ENCODE data around the gene TSPAN11.

The TSPAN11 gene

DNA sequence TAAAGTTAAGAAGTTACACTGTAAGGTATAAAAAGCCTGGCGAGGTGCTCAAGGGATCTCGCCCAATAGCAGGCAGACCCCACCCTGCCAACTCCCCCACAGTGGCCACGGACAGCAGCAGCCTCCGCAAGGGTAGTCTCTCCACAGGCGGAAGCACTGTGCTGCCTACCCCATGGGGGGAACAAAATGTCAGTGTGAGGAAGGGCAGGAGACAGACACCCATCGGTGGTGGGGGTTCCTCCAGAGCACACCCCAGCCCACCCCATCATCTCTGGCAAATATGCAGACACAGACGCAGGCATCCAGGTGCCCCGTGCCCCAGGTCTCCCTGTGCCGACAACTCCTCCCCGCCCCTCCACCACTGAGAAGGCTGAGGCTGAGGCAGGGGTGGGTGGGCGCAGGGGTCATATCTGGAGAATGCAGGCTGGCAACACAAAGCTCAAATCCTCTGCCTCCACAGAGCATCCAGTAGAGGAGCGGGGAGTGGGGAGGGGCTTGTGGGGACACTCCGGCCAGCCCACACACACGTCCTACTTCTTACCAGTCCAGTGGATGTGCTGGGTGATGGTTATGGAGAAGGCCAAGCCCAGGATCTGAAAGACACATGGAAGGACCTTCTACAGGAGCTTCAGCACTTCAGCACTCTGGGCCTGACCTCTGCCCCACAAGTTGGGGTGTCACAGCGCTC lies 78.9 kb downstream of the TSPAN11 start:
- no peaks in the 10 kb centered on the region for H3K27me3 ChIP-seq (ENCODE audit: insufficient read depth, low read length, poor library complexity, severe bottlenecking)
- no peaks in the 10 kb centered on the region for H3K4me1 ChIP-seq (ENCODE audit: insufficient read depth, low read length, poor library complexity, severe bottlenecking)
- H3K9me2 ChIP-seq (replicated peaks; ENCODE audit: low read depth, low read length) = no peaks in the 10 kb centered on the region
- H3K36me3 ChIP-seq (ENCODE audit: insufficient read depth, low read length) = no peaks in the 10 kb centered on the region
- no peaks in the 10 kb centered on the region for H4K20me1 ChIP-seq (ENCODE audit: insufficient read depth, low read length, poor library complexity, severe bottlenecking)
- no peaks in the 10 kb centered on the region for H3K79me2 ChIP-seq (ENCODE audit: insufficient read depth, low read length)
- no peaks in the 10 kb centered on the region for H3K9me3 ChIP-seq (ENCODE audit: insufficient read depth, low read depth, low read length)
- no peak overlapping the region for H3K9ac ChIP-seq (ENCODE audit: low read depth, low read length, poor library complexity, severe bottlenecking)
- H3K4me3 ChIP-seq (ENCODE audit: low read length, poor library complexity, severe bottlenecking) = no peak overlapping the region
- H3K4me2 ChIP-seq (ENCODE audit: low read depth, low read length, poor library complexity, severe bottlenecking) = no peak overlapping the region
- H2AFZ ChIP-seq (ENCODE audit: low read length) = no peak overlapping the region
- TF ChIP-seq EZH2phosphoT487 (IDR thresholded peaks at IDR 0.05; ENCODE audit: borderline replicate concordance) = no peak
- TF ChIP-seq, protein P1, sequence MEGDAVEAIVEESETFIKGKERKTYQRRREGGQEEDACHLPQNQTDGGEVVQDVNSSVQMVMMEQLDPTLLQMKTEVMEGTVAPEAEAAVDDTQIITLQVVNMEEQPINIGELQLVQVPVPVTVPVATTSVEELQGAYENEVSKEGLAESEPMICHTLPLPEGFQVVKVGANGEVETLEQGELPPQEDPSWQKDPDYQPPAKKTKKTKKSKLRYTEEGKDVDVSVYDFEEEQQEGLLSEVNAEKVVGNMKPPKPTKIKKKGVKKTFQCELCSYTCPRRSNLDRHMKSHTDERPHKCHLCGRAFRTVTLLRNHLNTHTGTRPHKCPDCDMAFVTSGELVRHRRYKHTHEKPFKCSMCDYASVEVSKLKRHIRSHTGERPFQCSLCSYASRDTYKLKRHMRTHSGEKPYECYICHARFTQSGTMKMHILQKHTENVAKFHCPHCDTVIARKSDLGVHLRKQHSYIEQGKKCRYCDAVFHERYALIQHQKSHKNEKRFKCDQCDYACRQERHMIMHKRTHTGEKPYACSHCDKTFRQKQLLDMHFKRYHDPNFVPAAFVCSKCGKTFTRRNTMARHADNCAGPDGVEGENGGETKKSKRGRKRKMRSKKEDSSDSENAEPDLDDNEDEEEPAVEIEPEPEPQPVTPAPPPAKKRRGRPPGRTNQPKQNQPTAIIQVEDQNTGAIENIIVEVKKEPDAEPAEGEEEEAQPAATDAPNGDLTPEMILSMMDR (conservative IDR thresholded peaks at IDR 0.05; ENCODE audit: low read length) = no peak
- no peaks in the 10 kb centered on the region for H3F3A ChIP-seq (ENCODE audit: low read depth)

DNA sequence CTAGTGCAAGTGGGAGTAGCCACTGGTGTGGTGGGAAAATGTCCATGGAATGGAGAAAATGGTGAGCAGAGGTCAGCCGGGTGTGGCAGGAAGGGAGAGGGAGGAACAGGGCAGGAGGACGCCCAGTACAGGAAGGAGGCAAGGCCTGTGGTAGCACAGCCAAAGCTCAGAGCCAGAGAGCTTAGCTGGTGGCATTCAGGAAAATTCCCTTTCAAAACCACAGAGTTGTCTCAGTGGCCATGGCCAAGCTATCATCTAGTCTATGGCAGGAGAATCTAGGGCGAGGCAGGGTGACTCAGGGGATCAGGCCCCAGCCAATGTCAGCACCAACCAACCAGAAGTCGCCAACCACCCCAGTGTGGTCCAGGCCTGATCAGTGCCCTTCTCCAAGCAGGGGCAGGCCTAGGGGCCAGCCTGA lies 79.4 kb downstream of the TSPAN11 start:
- no peaks in the 10 kb centered on the region for H3K4me1 ChIP-seq (ENCODE audit: insufficient read depth, low read length, poor library complexity, severe bottlenecking)
- H4K20me1 ChIP-seq (ENCODE audit: insufficient read depth, low read length, poor library complexity, severe bottlenecking) = no peaks in the 10 kb centered on the region
- no peak overlapping the region for H3K4me3 ChIP-seq (ENCODE audit: low read length, poor library complexity, severe bottlenecking)
- H3K79me2 ChIP-seq (ENCODE audit: insufficient read depth, low read length) = no peaks in the 10 kb centered on the region
- no peaks in the 10 kb centered on the region for H3K9me3 ChIP-seq (ENCODE audit: insufficient read depth, low read depth, low read length)
- no peaks in the 10 kb centered on the region for H3K36me3 ChIP-seq (ENCODE audit: insufficient read depth, low read length)
- H2AFZ ChIP-seq (ENCODE audit: low read length) = no peak overlapping the region
- H3K27me3 ChIP-seq (ENCODE audit: insufficient read depth, low read length, poor library complexity, severe bottlenecking) = no peaks in the 10 kb centered on the region
- H3K4me2 ChIP-seq (ENCODE audit: low read depth, low read length, poor library complexity, severe bottlenecking) = no peak overlapping the region
- no peaks in the 10 kb centered on the region for H3K9me2 ChIP-seq (replicated peaks; ENCODE audit: low read depth, low read length)
- no peaks in the 10 kb centered on the region for H3F3A ChIP-seq (ENCODE audit: low read depth)
- TF ChIP-seq EZH2phosphoT487 (IDR thresholded peaks at IDR 0.05; ENCODE audit: borderline replicate concordance) = no peak
- TF ChIP-seq, protein P1 (conservative IDR thresholded peaks at IDR 0.05; ENCODE audit: low read length) = no peak
- no peak overlapping the region for H3K9ac ChIP-seq (ENCODE audit: low read depth, low read length, poor library complexity, severe bottlenecking)

DNA sequence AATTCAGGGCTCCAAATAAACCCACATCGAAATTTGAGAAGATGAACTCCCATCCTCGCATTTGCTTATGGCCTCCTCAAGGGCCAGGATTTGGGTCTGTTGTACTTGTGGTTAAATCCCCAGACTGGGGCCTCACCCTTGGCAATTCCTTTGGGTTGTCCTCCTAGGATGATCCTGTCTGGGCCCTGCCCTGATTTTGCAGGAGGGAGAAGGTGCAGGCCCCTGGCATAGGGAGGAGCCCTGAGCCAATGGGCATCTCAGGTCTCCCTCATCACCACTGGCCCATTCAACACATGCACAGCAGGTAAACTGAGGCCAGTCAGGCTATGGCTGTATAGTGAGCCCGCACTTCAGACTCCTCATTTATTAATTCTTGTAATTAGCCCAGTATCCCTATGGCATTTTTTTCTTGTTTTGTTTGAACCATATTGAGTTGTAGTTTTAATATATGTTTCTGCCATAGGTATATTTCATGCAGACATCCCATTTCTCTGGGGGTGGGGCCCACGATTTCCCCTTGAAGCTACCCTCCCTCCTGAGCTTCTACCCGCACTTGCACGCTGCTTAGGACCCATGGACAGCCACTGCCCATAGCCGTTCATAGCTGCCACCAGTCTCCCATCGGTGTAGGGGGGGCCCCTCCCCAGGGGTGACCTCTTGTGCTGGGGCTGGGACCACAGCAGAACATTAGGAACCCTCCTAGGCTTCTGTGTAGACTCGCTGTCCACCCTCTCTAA lies 80.0 kb downstream of the TSPAN11 start:
- Histone ChIP-seq H3K9me3 (ENCODE audit: insufficient read depth, low read depth, low read length) (no peaks in the 10 kb centered on the region), H4K20me1 (ENCODE audit: insufficient read depth, low read length, poor library complexity, severe bottlenecking) (no peaks in the 10 kb centered on the region), H3K9ac (ENCODE audit: low read depth, low read length, poor library complexity, severe bottlenecking) (no peak overlapping the region), H3K79me2 (ENCODE audit: insufficient read depth, low read length) (no peaks in the 10 kb centered on the region), H3K9me2 (replicated peaks; ENCODE audit: low read depth, low read length) (no peaks in the 10 kb centered on the region), H3K36me3 (ENCODE audit: insufficient read depth, low read length) (no peaks in the 10 kb centered on the region), H3K27me3 (ENCODE audit: insufficient read depth, low read length, poor library complexity, severe bottlenecking) (no peaks in the 10 kb centered on the region), H2AFZ (ENCODE audit: low read length) (no peak overlapping the region), H3K4me1 (ENCODE audit: insufficient read depth, low read length, poor library complexity, severe bottlenecking) (no peaks in the 10 kb centered on the region), H3K4me3 (ENCODE audit: low read length, poor library complexity, severe bottlenecking) (no peak overlapping the region), H3F3A (ENCODE audit: low read depth) (no peaks in the 10 kb centered on the region), H3K4me2 (ENCODE audit: low read depth, low read length, poor library complexity, severe bottlenecking) (no peak overlapping the region)
- TF ChIP-seq, protein P1 (conservative IDR thresholded peaks at IDR 0.05; ENCODE audit: low read length) = no peak
- TF ChIP-seq EZH2phosphoT487 (IDR thresholded peaks at IDR 0.05; ENCODE audit: borderline replicate concordance) = no peak
